ENCODE measurements around the gene KMT2C.
"Not testable (repeated sequence)": the region's sequence is repeated elsewhere in the genome, so short reads cannot be mapped to it uniquely, and the experiment has no call there.

KMT2C gene

GRCh38 chr7:152441168-152441567 is 5.4 kb upstream of the KMT2C start:
- not testable (repeated sequence) for DNase-seq

GRCh38 chr7:152438017-152438416 is 2.2 kb upstream of the KMT2C start:
- not testable (repeated sequence) for DNase-seq

GRCh38 chr7:152436931-152437575 is 1.2 kb upstream of the KMT2C start:
- DNase-seq = peak; percentile 54

- DNase-seq = peak; percentile 88
Observed at GRCh38 chr7:152436111-152436930, 518 bp upstream of the KMT2C start.

GRCh38 chr7:152434511-152435383 is 1.1 kb downstream of the KMT2C start:
- not testable (repeated sequence) for DNase-seq

- not testable (repeated sequence) for DNase-seq
Observed at GRCh38 chr7:152433721-152434490, 1.9 kb downstream of the KMT2C start.

- DNase-seq = not testable (repeated sequence)
Observed at GRCh38 chr7:152432735-152433134, 3.1 kb downstream of the KMT2C start.

GRCh38 chr7:152430854-152431253 is 4.9 kb downstream of the KMT2C start:
- no peak for DNase-seq

- DNase-seq = not testable (repeated sequence)
Observed at GRCh38 chr7:152430118-152430517, 5.7 kb downstream of the KMT2C start.

GRCh38 chr7:152424348-152425108 is 11.3 kb downstream of the KMT2C start:
- DNase-seq = no peak

- no peak for DNase-seq
Observed at GRCh38 chr7:152423991-152424347, 11.8 kb downstream of the KMT2C start.

- DNase-seq = not testable (repeated sequence)
Observed at GRCh38 chr7:152423171-152423570, 12.6 kb downstream of the KMT2C start.

- DNase-seq = not testable (repeated sequence)
Observed at GRCh38 chr7:152420950-152421349, 14.9 kb downstream of the KMT2C start.

GRCh38 chr7:152419473-152420429 is 16.1 kb downstream of the KMT2C start:
- DNase-seq = no peak

- DNase-seq = no peak
Observed at GRCh38 chr7:152414779-152415178, 21.0 kb downstream of the KMT2C start.

GRCh38 chr7:152411389-152411788 is 24.4 kb downstream of the KMT2C start:
- DNase-seq = no peak

- DNase-seq = no peak
Observed at GRCh38 chr7:152406491-152406890, 29.3 kb downstream of the KMT2C start.

- not testable (repeated sequence) for DNase-seq
Observed at GRCh38 chr7:152406030-152406429, 29.8 kb downstream of the KMT2C start.

- DNase-seq = no peak
Observed at GRCh38 chr7:152403726-152404125, 32.1 kb downstream of the KMT2C start.
